ENCODE results near the gene SURF2.
"Not testable (repeated sequence)": the region's sequence is repeated elsewhere in the genome, so short reads cannot be mapped to it uniquely, and the experiment has no call there.

Gene SURF2

DNA sequence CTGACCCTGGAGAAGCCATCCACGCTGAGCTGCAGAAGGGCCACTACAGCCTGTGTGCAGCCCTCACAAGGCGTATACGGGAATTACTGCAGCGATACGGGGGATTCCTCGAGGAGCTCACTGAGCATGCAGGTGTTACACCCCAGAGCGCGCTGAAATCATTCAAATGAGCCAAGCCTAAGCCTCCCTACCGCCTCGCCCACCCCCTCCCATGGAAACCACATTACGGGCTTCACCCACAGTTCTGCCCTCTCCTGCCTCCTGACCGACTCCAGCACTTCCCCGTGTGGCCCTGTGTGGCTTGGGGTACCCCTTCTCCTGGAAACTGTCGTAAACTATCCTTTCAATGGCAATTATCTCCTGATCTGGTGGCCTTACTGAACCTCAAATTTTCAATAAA lies 33.6 kb upstream of the SURF2 start:
- TF ChIP-seq, protein P1, sequence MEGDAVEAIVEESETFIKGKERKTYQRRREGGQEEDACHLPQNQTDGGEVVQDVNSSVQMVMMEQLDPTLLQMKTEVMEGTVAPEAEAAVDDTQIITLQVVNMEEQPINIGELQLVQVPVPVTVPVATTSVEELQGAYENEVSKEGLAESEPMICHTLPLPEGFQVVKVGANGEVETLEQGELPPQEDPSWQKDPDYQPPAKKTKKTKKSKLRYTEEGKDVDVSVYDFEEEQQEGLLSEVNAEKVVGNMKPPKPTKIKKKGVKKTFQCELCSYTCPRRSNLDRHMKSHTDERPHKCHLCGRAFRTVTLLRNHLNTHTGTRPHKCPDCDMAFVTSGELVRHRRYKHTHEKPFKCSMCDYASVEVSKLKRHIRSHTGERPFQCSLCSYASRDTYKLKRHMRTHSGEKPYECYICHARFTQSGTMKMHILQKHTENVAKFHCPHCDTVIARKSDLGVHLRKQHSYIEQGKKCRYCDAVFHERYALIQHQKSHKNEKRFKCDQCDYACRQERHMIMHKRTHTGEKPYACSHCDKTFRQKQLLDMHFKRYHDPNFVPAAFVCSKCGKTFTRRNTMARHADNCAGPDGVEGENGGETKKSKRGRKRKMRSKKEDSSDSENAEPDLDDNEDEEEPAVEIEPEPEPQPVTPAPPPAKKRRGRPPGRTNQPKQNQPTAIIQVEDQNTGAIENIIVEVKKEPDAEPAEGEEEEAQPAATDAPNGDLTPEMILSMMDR (IDR thresholded peaks at IDR 0.05; ENCODE audit: borderline replicate concordance, control extremely low read depth, extremely low read depth, insufficient read depth, missing control alignments) = no peak
- no peak for DNase-seq (ENCODE audit: low spot score)
- in situ Hi-C loops (cut with MboI; ENCODE audit: low sequenced_read_pairs, unreplicated experiment) = no loop called here

DNA sequence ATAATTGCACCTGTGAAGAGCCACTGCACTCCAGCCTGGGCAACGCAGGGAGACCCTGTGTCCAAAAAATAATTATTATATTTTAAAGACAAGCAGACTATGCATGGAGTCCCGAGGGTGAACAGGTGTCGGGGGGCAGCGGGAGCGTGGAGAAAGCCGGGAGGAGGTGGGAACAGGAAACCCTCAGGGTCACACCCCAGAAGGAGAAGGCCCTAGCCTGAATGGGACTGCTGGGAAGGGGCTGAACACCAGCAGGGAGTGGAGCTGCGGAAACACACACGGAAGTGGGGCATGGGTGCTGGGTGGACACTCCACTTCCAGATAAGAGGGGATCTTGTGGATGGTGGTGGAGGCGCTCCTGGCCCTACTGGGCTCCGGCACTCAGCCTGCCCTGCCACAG lies 33.1 kb upstream of the SURF2 start:
- no peak for DNase-seq (ENCODE audit: low spot score)
- in situ Hi-C loops (cut with MboI; ENCODE audit: low sequenced_read_pairs, unreplicated experiment) = no loop called here
- TF ChIP-seq, protein P1 (IDR thresholded peaks at IDR 0.05; ENCODE audit: borderline replicate concordance, control extremely low read depth, extremely low read depth, insufficient read depth, missing control alignments) = no peak

DNA sequence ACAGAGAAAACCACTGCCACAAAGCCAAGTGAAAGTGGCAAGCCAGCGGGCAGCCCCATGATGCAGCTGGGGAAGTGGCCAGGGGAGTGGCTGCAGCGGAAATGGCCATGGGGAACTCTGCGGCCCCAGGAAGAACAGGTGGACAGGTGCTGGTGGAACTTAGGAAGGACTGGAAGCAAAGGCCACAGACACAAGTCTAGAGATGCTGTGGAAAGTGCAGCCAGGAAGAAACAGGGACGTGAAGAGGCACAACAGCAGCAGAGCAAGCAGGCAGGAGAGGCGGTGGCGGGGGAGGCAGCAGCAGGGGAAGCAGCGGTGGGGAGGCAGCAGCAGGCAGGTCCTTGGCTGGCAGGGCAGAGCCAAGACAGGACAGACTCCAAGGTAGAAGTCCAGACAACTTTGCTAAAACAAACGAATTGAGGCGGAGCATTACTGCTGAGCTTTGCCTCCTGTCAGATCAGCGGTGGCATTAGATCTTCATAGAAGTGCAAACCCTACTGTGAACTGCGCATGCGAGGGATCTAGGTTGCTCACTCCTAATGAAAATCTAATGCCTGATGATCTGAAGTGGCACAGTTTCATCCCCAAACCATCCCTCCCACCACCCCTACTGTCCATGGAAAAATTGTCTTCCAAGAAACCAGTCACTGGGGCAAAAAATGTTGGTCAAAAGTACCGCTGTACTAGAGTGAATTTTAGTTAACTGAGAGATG lies 32.2 kb upstream of the SURF2 start:
- TF ChIP-seq, protein P1 (IDR thresholded peaks at IDR 0.05; ENCODE audit: borderline replicate concordance, control extremely low read depth, extremely low read depth, insufficient read depth, missing control alignments) = no peak
- DNase-seq (ENCODE audit: low spot score) = no peak
- in situ Hi-C loops (cut with MboI; ENCODE audit: low sequenced_read_pairs, unreplicated experiment) = no loop called here

DNA sequence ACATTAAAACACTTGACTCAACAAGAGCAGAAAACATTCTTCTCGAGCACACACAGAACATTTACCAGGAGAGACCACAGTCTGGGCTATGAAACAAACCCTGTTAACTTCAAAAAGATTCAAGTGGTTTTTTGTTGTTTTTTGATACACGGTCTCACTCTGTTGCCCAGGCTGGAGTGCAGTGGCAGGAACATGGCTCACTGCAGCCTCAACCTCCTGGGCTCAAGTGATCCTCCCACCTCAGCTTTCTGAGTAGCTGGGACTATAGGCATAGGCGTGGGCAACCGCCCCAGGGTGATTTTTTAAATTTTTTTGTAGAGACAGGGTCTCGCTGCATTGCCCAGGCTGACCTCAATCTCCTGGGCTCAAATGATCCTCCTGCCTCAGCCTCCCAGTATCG lies 29.3 kb upstream of the SURF2 start:
- in situ Hi-C loops (cut with MboI; ENCODE audit: low sequenced_read_pairs, unreplicated experiment); DNase-seq (ENCODE audit: low spot score): not testable (repeated sequence)

DNA sequence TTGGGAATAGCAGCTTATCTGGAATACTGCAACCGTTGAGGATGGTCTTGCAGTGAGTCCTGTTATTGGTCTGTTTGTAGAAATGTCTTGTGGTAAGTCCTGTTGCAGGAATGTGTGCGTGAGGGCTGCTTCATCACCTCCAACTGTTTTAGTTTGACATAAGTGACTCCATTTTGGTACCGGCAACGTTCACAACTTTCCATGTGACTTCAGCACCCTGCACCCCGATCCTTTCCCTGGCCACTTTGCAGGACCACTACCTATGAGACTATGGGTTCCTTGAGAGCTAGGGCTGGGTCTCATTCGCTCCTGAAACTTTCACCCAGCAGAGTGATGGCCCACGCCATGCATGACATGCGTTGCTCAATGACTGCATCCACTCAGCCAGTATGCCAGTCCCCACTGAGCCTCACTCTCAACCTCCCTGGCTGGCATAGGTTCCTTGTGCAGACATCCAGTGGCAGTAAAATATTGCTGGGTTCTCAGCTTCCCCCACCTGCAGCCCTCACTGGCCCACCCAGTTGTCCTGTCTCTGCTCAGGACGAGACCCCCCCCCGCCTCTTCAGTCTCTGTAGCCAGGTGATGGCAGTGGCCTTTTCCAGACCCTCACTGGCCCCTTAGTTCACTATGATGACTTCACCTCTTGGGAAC lies 28.4 kb upstream of the SURF2 start:
- DNase-seq (ENCODE audit: low spot score) = no peak
- TF ChIP-seq, protein P1 (IDR thresholded peaks at IDR 0.05; ENCODE audit: borderline replicate concordance, control extremely low read depth, extremely low read depth, insufficient read depth, missing control alignments) = no peak
- in situ Hi-C loops (cut with MboI; ENCODE audit: low sequenced_read_pairs, unreplicated experiment) = no loop called here

DNA sequence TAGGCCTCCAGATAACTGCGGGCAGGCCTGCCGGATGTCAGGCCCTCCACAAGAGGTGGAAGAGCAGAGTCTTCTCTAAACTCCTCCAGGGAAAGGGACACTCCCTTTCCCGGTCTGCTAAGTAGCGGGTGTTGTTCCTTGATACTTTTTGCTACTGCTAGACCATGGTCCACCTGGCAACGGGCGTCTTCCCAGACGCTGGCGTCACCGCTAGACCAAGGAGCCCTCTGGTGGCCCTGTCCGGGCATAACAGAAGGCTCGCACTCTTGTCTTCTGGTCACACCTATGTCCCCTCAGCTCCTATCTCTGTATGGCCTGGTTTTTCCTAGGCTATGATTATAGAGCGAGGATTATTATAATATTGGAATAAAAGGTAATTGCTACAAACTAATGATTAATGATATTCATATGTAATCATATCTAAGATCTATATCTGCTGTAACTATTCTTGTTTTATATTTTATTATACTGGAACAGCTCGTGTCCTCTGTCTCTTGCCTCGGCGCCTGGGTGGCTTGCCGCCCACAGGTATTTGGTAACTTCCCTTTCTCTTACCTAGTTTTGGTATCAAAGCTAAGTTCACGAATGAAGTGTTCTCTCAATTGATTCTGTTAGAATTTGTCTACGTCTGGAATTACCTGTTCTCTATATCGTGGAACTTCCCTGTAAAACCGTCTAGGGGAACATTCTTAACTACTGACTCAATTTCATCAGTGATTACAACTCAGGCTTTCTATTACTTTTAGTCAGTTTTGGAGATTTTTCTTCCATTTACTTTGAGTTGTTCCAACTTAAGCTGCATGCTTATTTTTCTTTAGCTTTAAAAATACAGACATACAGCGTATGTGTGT lies 26.8 kb upstream of the SURF2 start:
- DNase-seq (ENCODE audit: low spot score); in situ Hi-C loops (cut with MboI; ENCODE audit: low sequenced_read_pairs, unreplicated experiment): not testable (repeated sequence)
- TF ChIP-seq, protein P1 (IDR thresholded peaks at IDR 0.05; ENCODE audit: borderline replicate concordance, control extremely low read depth, extremely low read depth, insufficient read depth, missing control alignments) = peak; percentile 22

Measured in GM13976 (cell line).